Measurements from ENCODE around the gene ZNF667. TPM values are rescaled to one million over a fixed set of nuclear protein-coding genes. Genes with fewer than 3 reads are reported as not detected.
A peak's percentile ranks its signal among the peaks of the same experiment; 100 is the strongest.

ZNF667 gene
- total and polyA plus RNA-seq, 12 donors, result 1.6 to 18.0 (median 8.0) TPM

GRCh38 chr19:56403764-56404704 lies 73.1 kb downstream of the ZNF667 start, which contains the start of gene ZNF583:
Gene ZNF583, plus strand, starts transcription at chr19:56404332. Its CDS starts 2,783 bp downstream, at chr19:56407115.
- Histone ChIP-seq H3K4me3 (peak within 1 kb of the TSS; percentile 26 to 83 (median 56)), H3K27me3 (no peaks in the 10 kb centered on the region), H3K4me1 (replicated peaks in 1 of 2) (peaks cover 0 to 11% of the 10 kb centered on the region in 2 donors), H3K9me3 (replicated peaks in 1 of 3) (peaks cover 0 to 20% (median 0%) of the 10 kb centered on the region in 3 donors), H3K27ac (peak within 1 kb of the TSS; percentile 86 to 98 (median 93)), H3K36me3 (replicated peaks in 1 of 2) (peaks cover 0 to 8% of the 10 kb centered on the region in 2 donors)
- WGBS, 4 donors, result 0 to 1% (median 0%) methylated on average over 19 to 70 of the region's 70 CpGs
- no peak for TF ChIP-seq CTCF (IDR thresholded peaks at IDR 0.05)
- peak; percentile 17 to 37 for TF ChIP-seq POLR2A (IDR thresholded peaks at IDR 0.05)
- intact Hi-C loops (cut with DNase I), result loop anchor here in 1 of 2 donors (10.0 kb wide), 1 partner anchor 101 kb away; the partner anchor contains the start of gene ZNF471
- peak; percentile 97 to 98 (median 98) for DNase-seq

- Histone ChIP-seq H3K4me1 (replicated peaks in 1 of 2) (peaks cover 0 to 11% of the 10 kb centered on the region in 2 donors), H3K36me3 (replicated peaks in 1 of 2) (no peaks in the 10 kb centered on the region)
Measured at GRCh38 chr19:56403261-56403660, 73.9 kb downstream of the ZNF667 start.

GRCh38 chr19:56400485-56400884 lies 76.7 kb downstream of the ZNF667 start:
- Histone ChIP-seq H3K27me3 (no peaks in the 10 kb centered on the region), H3K4me3 (no peak overlapping the region), H3K36me3 (replicated peaks in 1 of 2) (no peaks in the 10 kb centered on the region), H3K27ac (no peak overlapping the region), H3K9me3 (replicated peaks in 1 of 3) (peaks cover 0 to 6% (median 0%) of the 10 kb centered on the region in 3 donors), H3K4me1 (replicated peaks in 1 of 2) (peaks cover 0 to 11% of the 10 kb centered on the region in 2 donors)
- intact Hi-C loops (cut with DNase I), result loop anchor here in 1 of 2 donors (10.0 kb wide), 1 partner anchor 104 kb away; the partner anchor contains the start of gene ZNF471
- no peak for TF ChIP-seq POLR2A (IDR thresholded peaks at IDR 0.05)
- TF ChIP-seq CTCF (IDR thresholded peaks at IDR 0.05), result no peak
- WGBS, 4 donors, result 96 to 97% (median 96%) methylated on average over 4 of the region's 4 CpGs
- DNase-seq, result no peak

More at GRCh38 chr19:56403261-56403660, 73.9 kb downstream of the ZNF667 start:
- peak in 4 of 7 donors; percentile 7 to 34 (median 18) for DNase-seq
- Histone ChIP-seq H3K27me3 (no peaks in the 10 kb centered on the region), H3K9me3 (replicated peaks in 1 of 3) (peaks cover 0 to 13% (median 0%) of the 10 kb centered on the region in 3 donors), H3K4me3 (peak overlapping the region in 3 of 4 donors; percentile 33 to 83 (median 80)), H3K27ac (peak overlapping the region; percentile 86 to 98 (median 93))
- TF ChIP-seq CTCF (IDR thresholded peaks at IDR 0.05) (no peak), POLR2A (IDR thresholded peaks at IDR 0.05) (no peak)
- 12 to 25% (median 18%) methylated on average over 9 of the region's 9 CpGs for WGBS, 4 donors
- intact Hi-C loops (cut with DNase I), result loop anchor here in 1 of 2 donors (10.0 kb wide), 1 partner anchor 102 kb away; the partner anchor contains the start of gene ZNF471

GRCh38 chr19:56398809-56399208 lies 78.3 kb downstream of the ZNF667 start:
- intact Hi-C loops (cut with DNase I), result no loop called here

More at GRCh38 chr19:56398809-56399208, 78.3 kb downstream of the ZNF667 start:
- no peak for DNase-seq
- no peaks in the 10 kb centered on the region for H3K36me3 ChIP-seq (replicated peaks in 1 of 2)
- WGBS, 4 donors, result 92 to 96% (median 95%) methylated on average over 5 of the region's 5 CpGs
- no peak overlapping the region for H3K27ac ChIP-seq
- H3K27me3 ChIP-seq, result no peaks in the 10 kb centered on the region
- TF ChIP-seq POLR2A (IDR thresholded peaks at IDR 0.05) (no peak), CTCF (IDR thresholded peaks at IDR 0.05) (no peak)
- H3K4me3 ChIP-seq, result no peak overlapping the region
- H3K4me1 ChIP-seq (replicated peaks in 1 of 2), result peaks cover 0 to 9% of the 10 kb centered on the region in 2 donors
- H3K9me3 ChIP-seq (replicated peaks in 1 of 3), result peaks cover 0 to 6% (median 0%) of the 10 kb centered on the region in 3 donors

Measured in adrenal gland (tissue), 12 donors.